Suprapubic skin (tissue), 4 donors: ENCODE data around the gene LRRC4C. TPM values are rescaled to one million over a fixed set of nuclear protein-coding genes. Genes with fewer than 3 reads are reported as not detected.

ENCODE experiments used
- DNase-seq, 2 donors: peaks; one replicate each; pipeline ENCODE4 v3.0.0-alpha.2; 2019; ENCODE audit warnings: low spot score in 2 of 2
- H3K27ac ChIP-seq: fragments of 200-600 bp; sonication (generic); one replicate; pipeline ENCODE4 v1.5.1; 2019
- H3K27me3 ChIP-seq: fragments of 200-600 bp; sonication (generic); one replicate; pipeline ENCODE4 v1.5.1; 2019
- H3K36me3 ChIP-seq: fragments of 200-600 bp; sonication (generic); one replicate; pipeline ENCODE4 v1.5.1; 2019
- H3K4me1 ChIP-seq: fragments of 200-600 bp; sonication (generic); one replicate; pipeline ENCODE4 v1.5.1; 2019
- H3K4me3 ChIP-seq: fragments of 200-600 bp; sonication (generic); one replicate; pipeline ENCODE4 v1.5.1; 2019; ENCODE audit warnings: mild to moderate bottlenecking
- H3K9me3 ChIP-seq: fragments of 200-600 bp; sonication (generic); one replicate; pipeline ENCODE4 v1.5.1; 2019
- EP300 ChIP-seq: sonication (generic); formaldehyde crosslinking; IDR thresholded peaks from one replicate; pipeline ENCODE4 v1.6.1; 2017; ENCODE audit warnings: antibody characterized with exemption
- POLR2A ChIP-seq, 2 donors: fragments of 450-650 bp; IDR thresholded peaks; one replicate each; pipeline ENCODE4 v1.6.1; 2017; ENCODE audit warnings: antibody characterized with exemption in 2 of 2, mild to moderate bottlenecking in 2 of 2, moderate library complexity in 2 of 2
- POLR2AphosphoS5 ChIP-seq, 3 donors: sonication (generic); formaldehyde crosslinking; IDR thresholded peaks; one replicate each; pipeline ENCODE4 v1.6.1; 2017; ENCODE audit warnings: antibody characterized with exemption in 3 of 3
- WGBS: methylation state at CpG from one replicate; pipeline ENCODE4 v1.1.5; 2018; 5-methylcytosine and 5-hydroxymethylcytosine counted together
- total RNA-seq, 4 donors: library from RNA; depleted of rRNA; stranded (reverse); fragments of >200 nt; gene quantifications; one replicate each; pipeline ENCODE4 v1.1.0, GENCODE V29; 2016
- TF ChIP-seq, protein P1 (sequence below), 2 donors: fragments of 200-600 bp in 1 of 2; fragments of 450-650 bp in 1 of 2; sonication (generic) in 1 of 2; IDR thresholded peaks; one replicate each; pipeline ENCODE4 v1.5.1; 2016 to 2019; ENCODE audit warnings: antibody characterized with exemption in 2 of 2, mild to moderate bottlenecking in 1 of 2, moderate library complexity in 1 of 2

Gene LRRC4C
- total RNA-seq, 4 donors from 2014 or later: 0.19 to 1.1 (median 0.60) TPM; not detected in 1

DNA sequence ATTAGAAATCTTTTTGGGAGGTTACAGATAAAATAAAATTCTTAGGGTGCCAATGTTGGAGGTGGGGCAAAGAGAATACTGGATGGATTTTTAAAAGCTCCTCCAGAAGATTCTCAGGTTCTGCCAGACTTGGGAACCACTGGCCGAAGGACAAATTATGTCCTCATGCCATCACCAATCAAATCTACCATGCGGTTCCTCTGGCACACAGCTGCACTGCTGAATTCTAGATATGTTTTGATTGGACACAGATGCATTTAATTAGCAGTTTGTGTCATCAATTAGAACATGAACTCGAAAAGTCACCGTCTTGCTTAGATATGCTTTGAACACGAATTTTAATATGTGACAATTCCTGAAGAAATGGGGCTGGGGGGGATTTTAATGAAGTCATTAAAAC is 1269.2 kb downstream of the LRRC4C start:
- no peaks in the 10 kb centered on the region for H3K27me3 ChIP-seq
- no peak overlapping the region for H3K4me3 ChIP-seq
- no peaks in the 10 kb centered on the region for H3K9me3 ChIP-seq
- WGBS: 46% methylated on average over 5 of the region's 5 CpGs
- TF ChIP-seq, protein P1, sequence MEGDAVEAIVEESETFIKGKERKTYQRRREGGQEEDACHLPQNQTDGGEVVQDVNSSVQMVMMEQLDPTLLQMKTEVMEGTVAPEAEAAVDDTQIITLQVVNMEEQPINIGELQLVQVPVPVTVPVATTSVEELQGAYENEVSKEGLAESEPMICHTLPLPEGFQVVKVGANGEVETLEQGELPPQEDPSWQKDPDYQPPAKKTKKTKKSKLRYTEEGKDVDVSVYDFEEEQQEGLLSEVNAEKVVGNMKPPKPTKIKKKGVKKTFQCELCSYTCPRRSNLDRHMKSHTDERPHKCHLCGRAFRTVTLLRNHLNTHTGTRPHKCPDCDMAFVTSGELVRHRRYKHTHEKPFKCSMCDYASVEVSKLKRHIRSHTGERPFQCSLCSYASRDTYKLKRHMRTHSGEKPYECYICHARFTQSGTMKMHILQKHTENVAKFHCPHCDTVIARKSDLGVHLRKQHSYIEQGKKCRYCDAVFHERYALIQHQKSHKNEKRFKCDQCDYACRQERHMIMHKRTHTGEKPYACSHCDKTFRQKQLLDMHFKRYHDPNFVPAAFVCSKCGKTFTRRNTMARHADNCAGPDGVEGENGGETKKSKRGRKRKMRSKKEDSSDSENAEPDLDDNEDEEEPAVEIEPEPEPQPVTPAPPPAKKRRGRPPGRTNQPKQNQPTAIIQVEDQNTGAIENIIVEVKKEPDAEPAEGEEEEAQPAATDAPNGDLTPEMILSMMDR (IDR thresholded peaks at IDR 0.05): no peak
- TF ChIP-seq POLR2AphosphoS5 (IDR thresholded peaks at IDR 0.05) (no peak), POLR2A (IDR thresholded peaks at IDR 0.05) (no peak), EP300 (no peak)
- no peaks in the 10 kb centered on the region for H3K36me3 ChIP-seq
- no peaks in the 10 kb centered on the region for H3K4me1 ChIP-seq
- no peak for DNase-seq
- H3K27ac ChIP-seq: no peak overlapping the region

DNA sequence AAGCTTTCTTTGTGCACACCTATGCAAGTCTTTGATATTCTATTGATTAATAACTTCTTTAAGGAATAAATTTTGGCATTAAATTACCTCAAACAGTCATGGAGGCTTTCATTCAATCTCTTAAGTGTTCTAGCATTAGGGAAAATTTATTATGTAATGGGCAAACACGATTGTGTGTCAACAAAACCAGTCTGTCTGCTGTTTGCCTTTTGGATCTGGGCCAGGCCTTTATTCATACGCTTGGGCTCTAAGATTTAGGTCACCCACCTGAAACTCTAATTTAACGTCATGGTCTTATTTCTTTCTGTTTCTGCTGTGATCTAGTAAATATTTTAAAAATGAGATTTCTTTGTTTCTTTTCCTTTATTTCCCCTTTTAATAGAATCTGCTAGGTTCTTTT is 1270.6 kb downstream of the LRRC4C start:
- Histone ChIP-seq H3K4me1 (no peaks in the 10 kb centered on the region), H3K27ac (no peak overlapping the region), H3K4me3 (no peak overlapping the region), H3K9me3 (no peaks in the 10 kb centered on the region), H3K27me3 (no peaks in the 10 kb centered on the region), H3K36me3 (no peaks in the 10 kb centered on the region)
- DNase-seq: no peak
- 58% methylated on average over 3 of the region's 3 CpGs for WGBS
- TF ChIP-seq, protein P1 (IDR thresholded peaks at IDR 0.05): no peak
- TF ChIP-seq POLR2AphosphoS5 (IDR thresholded peaks at IDR 0.05) (no peak), EP300 (no peak), POLR2A (IDR thresholded peaks at IDR 0.05) (no peak)

DNA sequence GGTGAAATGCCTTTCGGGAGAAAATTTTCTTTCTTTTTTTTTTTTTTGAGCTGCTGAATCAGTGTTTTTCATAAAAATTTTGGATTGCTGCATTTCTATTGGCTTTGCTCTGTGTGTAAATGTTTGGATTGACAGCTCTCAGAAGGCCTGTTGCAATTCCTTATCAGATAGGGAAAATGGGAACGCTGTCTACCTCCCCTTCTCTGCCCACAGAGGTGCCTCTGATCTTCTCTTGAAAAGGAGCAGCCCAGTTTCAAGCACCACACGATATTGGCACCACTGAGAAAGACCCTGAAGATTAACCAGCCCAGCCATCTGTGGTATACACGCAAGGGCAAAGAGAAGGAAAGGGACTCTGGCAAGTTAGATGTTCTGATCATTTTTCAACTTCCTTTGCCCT is 1272.2 kb downstream of the LRRC4C start:
- Histone ChIP-seq H3K27me3 (no peaks in the 10 kb centered on the region), H3K9me3 (no peaks in the 10 kb centered on the region), H3K27ac (no peak overlapping the region), H3K4me3 (no peak overlapping the region), H3K4me1 (no peaks in the 10 kb centered on the region), H3K36me3 (no peaks in the 10 kb centered on the region)
- TF ChIP-seq, protein P1 (IDR thresholded peaks at IDR 0.05): no peak
- no peak for TF ChIP-seq POLR2A (IDR thresholded peaks at IDR 0.05)
- no peak for TF ChIP-seq EP300
- TF ChIP-seq POLR2AphosphoS5 (IDR thresholded peaks at IDR 0.05): no peak
- 53% methylated on average over 4 of the region's 4 CpGs for WGBS
- no peak for DNase-seq

- no peaks in the 10 kb centered on the region for H3K36me3 ChIP-seq
- DNase-seq: no peak
- no peaks in the 10 kb centered on the region for H3K27me3 ChIP-seq
- H3K27ac ChIP-seq: no peak overlapping the region
- 58% methylated on average over 11 of the region's 13 CpGs for WGBS
- H3K9me3 ChIP-seq: no peaks in the 10 kb centered on the region
- no peak for TF ChIP-seq EP300
- no peak for TF ChIP-seq POLR2A (IDR thresholded peaks at IDR 0.05)
- TF ChIP-seq, protein P1 (IDR thresholded peaks at IDR 0.05): no peak
- no peak for TF ChIP-seq POLR2AphosphoS5 (IDR thresholded peaks at IDR 0.05)
- no peaks in the 10 kb centered on the region for H3K4me1 ChIP-seq
- no peak overlapping the region for H3K4me3 ChIP-seq
Observed at GRCh38 chr11:40186437-40187263, 1272.8 kb downstream of the LRRC4C start.

DNA sequence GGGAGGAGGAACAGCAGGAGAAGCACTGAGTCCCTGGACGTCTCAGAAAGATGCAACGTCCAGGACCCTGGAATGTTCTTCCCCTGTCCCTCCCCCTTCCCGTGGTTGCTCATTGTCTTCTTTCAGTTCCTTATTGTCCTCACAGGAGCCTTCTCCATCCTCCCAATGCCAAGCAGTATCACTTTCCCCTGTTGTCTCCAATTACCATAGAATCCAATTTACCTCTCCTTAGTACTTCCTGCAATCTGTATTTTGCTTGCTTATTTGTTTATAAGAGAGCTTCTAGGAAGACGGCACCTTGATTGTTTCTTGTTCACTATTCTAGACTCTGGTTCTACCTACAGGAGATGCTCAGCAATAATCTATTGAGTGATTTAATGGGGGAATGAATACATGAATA is 1273.7 kb downstream of the LRRC4C start:
- Histone ChIP-seq H3K4me1 (no peaks in the 10 kb centered on the region), H3K27me3 (no peaks in the 10 kb centered on the region), H3K36me3 (no peaks in the 10 kb centered on the region), H3K4me3 (no peak overlapping the region), H3K27ac (no peak overlapping the region), H3K9me3 (no peaks in the 10 kb centered on the region)
- WGBS: 81% methylated on average over 4 of the region's 4 CpGs
- no peak for DNase-seq
- no peak for TF ChIP-seq POLR2A (IDR thresholded peaks at IDR 0.05)
- TF ChIP-seq, protein P1 (IDR thresholded peaks at IDR 0.05): no peak
- TF ChIP-seq POLR2AphosphoS5 (IDR thresholded peaks at IDR 0.05): no peak
- no peak for TF ChIP-seq EP300
